Activated CD8-positive, alpha-beta memory T cell treated with anti-CD3 and anti-CD28 coated beads for 36 hours (primary cell): ENCODE measurements around the gene FASTKD3. TPM values are rescaled to one million over a fixed set of nuclear protein-coding genes. Genes with fewer than 3 reads are reported as not detected.

Experiments
- CTCF ChIA-PET: fragments of 350-600 bp; sonication (Branson Sonifier 250); formaldehyde crosslinking; loops from one replicate; lab custom pipeline; 2021; ENCODE audit warnings: antibody characterized with exemption; lab: Charles Lee
- POLR2A ChIA-PET: fragments of 350-600 bp; sonication (Branson Sonifier 250); formaldehyde crosslinking; loops from one replicate; lab custom pipeline; 2021; ENCODE audit warnings: antibody characterized with exemption; lab: Charles Lee
- total RNA-seq, 2 experiments: library from RNA; stranded (reverse); gene quantifications; one replicate each; pipeline ENCODE4 v1.2.3, GENCODE V29; 2021

Gene FASTKD3
- total RNA-seq, 2 experiments from 2014 or later = 19.2 to 20.3 TPM

DNA sequence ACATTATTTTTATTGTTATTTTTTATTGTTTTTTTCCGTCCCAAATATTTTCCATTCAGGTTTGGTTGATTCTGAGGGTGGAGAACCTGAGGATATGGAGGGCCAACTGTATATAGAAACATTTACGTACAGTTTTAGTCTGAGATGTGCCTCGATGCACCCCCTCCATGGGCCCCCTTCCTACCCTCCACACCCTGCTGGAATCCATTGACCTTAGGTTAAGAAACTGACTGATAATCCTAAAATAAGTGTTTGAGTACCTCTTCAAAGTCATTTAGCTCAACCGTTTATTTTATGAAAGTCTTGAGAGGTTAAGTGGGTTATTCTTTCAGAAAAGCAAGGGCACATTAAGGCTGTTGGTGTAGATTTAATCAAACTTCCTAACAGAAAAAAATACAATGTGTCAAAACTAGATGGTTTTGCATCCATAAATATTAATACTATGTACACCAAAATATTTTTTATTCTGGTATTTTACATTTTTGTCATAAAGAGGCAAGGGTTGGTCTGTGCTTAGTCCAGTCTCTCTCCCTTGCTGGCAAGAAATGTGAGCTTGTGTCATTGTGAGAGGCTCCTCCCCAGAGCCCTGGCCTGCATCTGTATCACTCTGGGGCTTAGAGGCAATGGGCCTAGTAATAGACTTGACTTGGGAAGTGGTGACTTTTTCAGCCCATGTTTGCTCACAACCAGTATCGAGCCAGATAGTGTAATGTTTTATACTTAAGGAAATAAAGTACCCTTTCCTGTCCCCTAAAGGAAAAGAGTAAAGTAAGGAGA, 15.8 kb upstream of the FASTKD3 start:
- ChIA-PET POLR2A (no interaction called here), CTCF (no interaction called here)

DNA sequence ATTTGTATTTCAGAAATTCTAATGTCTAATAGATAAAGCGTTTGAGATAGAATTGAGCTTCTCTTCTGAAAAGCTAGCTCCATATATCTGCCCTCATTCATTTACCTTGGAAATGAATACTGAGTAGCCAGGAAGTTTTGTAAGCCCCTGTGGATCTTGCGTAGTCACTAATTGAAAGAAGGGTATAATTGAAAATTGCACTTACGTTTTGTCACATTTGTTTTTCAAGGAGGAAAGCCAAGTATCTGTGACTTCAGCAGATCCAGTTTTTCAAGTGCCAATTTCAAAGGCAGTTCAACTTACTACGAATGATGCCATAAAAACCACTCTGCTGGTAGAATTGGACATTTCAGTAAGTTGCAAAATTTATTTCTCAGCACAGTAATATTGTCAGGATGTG, 14.1 kb upstream of the FASTKD3 start:
- ChIA-PET CTCF (no interaction called here), POLR2A (no interaction called here)

DNA sequence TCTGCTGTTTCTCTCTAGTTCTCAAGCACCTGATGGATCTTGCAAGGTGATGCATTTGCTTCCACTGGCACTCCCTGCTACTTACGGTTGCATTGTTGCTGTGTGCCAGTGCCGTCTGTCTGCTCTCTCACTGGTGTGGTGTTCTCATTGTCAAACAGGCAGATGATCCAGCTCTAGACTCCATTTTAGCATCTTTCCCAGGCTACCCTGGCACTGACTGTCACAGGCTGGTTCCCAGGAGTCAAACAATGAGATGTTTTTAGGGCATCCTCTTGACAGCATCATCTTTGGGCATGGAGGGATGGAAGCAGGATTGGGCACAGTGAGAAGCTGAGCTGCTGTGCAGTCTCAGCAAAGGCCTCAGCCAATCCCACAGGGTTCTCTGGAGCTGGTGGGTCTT, 13.0 kb upstream of the FASTKD3 start:
- POLR2A ChIA-PET = no interaction called here
- CTCF ChIA-PET = interaction anchor here (0.8 to 2.3 kb wide), 2 partner anchors 9 to 13 kb away, joined by 3 to 6 read pairs; partner anchors contain the start of genes FASTKD3 and MTRR

DNA sequence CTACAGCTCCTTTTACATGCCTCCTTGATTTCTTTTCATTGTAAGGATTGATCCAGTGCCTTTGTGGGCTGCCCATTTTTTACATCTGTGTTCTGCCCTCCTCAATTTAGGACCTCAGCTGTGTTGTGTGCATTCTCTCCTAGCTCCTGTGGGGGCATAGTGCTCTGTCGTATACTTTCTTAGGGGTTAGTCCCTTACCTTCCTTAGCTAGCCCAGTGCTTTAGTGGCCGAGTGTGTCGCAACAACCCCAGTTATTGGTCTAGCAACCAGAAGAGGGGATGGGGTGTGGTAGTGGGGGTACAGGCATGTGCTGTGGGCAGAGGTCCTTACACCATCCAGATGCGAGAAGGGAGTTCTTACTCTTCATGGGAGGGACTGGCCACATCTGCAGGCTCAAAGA, 12.3 kb upstream of the FASTKD3 start:
- CTCF ChIA-PET = interaction anchor here (0.8 to 2.3 kb wide), 2 partner anchors 9 to 12 kb away, joined by 3 to 6 read pairs; partner anchors contain the start of genes FASTKD3 and MTRR

DNA sequence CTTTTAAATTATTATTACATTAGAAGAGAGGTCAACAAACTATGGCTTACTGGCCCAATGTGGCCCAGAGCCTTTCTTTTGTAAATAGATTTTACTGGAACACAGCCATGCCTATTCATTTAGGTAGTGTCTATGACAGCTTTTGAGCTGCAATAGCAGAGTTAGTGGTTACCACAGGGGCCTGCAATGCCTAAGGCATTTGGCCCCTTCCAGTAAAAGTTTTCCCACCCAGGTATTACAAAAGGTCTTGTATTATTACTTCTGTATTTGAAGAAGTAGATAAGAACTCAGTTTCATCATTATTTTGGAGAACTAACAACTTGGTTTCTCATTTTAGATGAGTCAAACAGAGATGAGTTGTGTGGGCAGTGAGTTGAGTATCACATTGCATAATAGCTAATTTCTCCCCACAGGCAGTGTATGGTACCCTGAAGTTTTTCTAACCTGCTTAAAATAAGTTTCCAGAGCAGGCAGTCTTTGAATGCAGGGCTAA, 9.6 kb upstream of the FASTKD3 start:
- POLR2A ChIA-PET = interaction anchor here (1.2 kb wide), 1 partner anchor 10 kb away, joined by 3 read pairs; the partner anchor contains the start of genes FASTKD3 and MTRR

More for the DNA sequence above, 12.3 kb upstream of the FASTKD3 start:
- POLR2A ChIA-PET = no interaction called here

DNA sequence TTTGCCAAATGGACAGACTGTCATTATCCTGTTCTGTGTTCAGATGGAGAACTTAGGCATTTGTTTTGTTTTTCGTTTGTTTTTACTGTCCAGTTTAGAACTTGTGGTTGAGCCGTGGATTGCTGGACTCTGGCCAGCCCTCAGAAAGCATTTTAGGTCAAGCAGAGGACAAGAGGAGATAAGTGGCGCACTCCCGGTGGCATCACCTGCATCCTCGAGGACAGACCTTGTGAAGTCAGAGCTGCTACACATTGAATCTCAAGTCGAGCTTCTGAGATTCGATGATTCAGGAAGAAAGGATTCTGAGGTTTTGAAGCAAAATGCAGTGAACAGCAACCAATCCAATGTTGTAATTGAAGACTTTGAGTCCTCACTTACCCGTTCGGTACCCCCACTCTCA, 9.0 kb upstream of the FASTKD3 start:
- POLR2A ChIA-PET = interaction anchor here (1.2 kb wide), 1 partner anchor 9 kb away, joined by 3 read pairs; the partner anchor contains the start of genes FASTKD3 and MTRR
- CTCF ChIA-PET = no interaction called here

More for the DNA sequence above, 9.6 kb upstream of the FASTKD3 start:
- CTCF ChIA-PET = no interaction called here

DNA sequence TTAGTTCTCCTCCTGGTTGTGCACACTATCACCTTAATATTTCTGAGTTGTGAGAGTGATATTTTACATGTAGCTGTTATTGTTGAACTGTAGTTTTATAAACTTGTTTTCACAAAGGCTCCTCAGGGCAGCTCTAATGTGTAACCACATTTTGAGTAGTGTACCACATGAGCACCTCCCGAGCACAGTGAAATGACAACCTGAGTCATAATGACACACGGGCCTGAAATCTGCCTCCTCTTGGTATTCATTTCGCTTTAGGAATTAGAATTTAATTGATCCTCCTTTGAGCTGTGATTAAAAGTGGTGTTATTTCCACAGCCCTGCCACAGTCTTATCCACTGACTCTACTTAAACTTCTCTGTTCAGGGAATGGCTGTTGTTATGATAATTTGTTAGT, 8.0 kb upstream of the FASTKD3 start:
- ChIA-PET CTCF (no interaction called here), POLR2A (no interaction called here)

DNA sequence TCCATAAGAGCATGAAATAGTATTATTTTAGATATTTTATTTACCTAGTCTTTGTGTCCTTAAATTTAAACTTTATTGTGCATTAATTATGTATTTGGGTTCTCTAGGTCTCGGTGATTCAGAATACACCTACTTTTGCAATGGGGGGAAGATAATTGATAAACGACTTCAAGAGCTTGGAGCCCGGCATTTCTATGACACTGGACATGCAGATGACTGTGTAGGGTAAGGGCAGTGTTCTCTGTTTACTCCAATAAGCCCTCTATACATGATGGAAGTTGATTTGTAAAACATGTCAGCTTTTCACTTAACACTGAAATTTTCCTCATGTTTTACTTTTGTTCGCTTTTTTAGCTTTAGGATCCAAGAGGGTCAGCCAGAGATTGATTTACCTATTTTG, 6.3 kb upstream of the FASTKD3 start:
- POLR2A ChIA-PET = no interaction called here
- CTCF ChIA-PET = interaction anchor here (0.7 kb wide), 1 partner anchor 12 kb away, joined by 3 read pairs; no protein-coding TSS in a partner anchor

DNA sequence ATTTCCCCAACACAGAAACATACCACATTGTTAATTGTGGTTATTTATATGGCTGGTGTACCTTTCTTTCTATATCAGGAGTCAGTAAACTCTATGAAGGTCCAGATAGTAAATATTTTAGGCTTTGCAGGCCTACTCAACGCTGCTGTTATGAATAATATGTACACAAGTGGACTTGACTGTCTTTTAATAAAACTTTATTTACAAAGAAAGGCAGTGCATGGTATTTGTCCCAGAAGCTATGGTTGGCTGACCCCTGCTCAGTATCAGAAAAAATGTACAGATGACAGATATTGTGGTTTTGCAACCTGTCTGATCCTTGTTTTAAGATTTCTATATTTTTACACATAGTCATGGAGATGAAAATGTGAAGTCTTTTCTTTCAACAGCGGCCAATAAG, 5.8 kb upstream of the FASTKD3 start:
- ChIA-PET POLR2A (no interaction called here), CTCF (no interaction called here)

DNA sequence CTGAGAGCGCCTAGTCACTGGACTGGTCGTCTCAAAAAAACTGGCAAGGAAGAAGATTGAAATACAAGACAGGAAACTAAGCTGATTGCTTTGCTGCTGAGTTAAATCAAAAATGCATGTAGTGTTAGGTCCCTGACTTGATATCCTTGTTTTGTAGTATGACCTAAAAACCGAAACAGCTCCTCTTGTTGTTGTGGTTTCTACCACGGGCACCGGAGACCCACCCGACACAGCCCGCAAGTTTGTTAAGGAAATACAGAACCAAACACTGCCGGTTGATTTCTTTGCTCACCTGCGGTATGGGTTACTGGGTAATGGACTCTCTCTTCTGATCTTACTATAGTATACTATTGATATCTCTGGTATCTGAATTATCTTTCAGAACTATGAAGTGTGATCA, 4.4 kb upstream of the FASTKD3 start:
- POLR2A ChIA-PET = no interaction called here
- CTCF ChIA-PET = interaction anchor here (0.9 kb wide), 1 partner anchor 16 kb away, joined by 3 read pairs; no protein-coding TSS in a partner anchor

DNA sequence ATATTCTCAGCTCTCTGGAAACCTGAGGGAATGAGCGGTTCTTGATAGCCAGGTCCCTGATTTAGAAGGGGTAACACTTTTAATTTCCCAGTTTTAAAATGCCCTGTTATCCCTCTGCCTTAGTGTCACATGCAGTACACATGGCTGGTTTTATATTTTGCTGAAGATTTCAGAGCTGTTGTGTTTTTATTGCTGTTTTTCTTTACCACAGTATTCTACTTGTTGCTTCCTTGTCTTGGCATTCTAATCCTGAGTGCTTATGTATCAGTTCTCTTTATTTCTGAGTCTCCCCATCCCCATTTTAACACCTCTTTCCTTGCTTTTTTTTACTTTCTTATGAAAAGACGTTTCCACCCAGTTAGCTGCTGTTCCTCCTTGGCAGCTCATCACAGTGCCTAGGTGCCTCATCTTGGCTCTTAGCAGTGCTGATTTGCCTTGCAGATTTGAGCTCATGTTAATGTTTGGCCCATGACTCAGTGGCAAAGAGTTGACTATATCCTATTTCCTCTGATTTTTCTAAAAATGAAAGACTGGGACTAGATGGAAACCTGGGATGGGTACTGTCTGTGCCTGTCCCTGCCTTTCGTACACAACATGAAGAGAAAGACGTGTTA, 3.8 kb upstream of the FASTKD3 start:
- ChIA-PET POLR2A (no interaction called here), CTCF (interaction anchor here (0.9 to 1.0 kb wide), 2 partner anchors 9 to 15 kb away, joined by 3 read pairs; no protein-coding TSS in a partner anchor)

DNA sequence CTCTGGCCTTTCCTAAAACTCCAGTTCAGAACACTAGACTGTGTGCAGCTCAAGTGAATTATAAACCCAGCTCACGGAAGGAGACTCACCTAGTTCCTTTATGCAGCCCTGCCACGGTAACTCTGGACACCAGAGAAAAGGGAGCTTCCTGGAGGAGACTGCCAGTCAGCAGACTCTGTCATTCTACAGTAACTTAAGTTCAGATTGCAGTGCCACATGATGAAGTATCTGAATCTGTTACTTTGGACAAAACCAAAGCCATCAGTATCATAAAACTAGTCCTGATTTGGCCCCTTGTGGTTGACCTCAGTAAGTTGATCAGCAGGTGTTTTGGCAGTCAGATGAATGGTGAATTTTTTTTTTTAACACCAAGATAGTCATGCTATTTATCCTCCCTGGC, 2.8 kb upstream of the FASTKD3 start:
- POLR2A ChIA-PET = no interaction called here
- CTCF ChIA-PET = interaction anchor here (1.0 kb wide), 1 partner anchor 10 kb away, joined by 3 read pairs; no protein-coding TSS in a partner anchor

DNA sequence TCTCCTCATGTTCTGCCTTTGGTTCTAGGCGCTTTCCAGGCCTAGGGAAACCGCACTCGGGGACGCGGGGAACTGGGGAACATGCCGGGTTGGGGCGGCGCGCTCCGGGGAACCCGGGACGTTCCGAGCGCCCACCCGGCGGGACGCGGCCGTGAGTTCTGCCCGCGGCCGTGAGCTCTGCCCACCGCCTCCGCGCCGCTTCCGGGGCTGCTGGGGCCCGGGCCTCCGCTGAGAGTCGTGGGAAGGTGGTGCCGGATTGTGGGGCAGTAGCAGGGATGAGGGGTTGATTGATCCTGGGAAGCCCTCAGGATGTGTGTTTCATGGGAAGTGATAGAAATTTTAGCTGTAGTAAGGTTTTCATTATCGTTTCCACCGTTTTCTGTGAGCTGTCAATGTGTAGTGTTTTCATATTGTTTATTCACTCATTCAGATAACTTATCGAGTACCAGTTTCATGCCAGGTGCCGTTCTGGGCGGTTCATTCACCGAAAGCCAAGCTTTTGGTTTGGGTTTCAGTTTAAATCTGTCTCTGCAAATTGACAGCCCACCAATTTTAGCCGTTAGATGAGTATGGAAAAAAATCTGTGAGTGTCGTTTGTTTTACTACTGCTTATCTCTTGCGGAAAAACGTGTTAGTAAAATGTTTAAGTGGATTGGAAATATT, 774 bp upstream of the FASTKD3 start:
- ChIA-PET CTCF (interaction anchor here (1.0 to 1.6 kb wide), 2 partner anchors 12 kb away, joined by 4 to 6 read pairs; no protein-coding TSS in a partner anchor), POLR2A (interaction anchor here (0.7 to 1.3 kb wide), 3 partner anchors 12 to 1234 kb away, joined by 4 to 8 read pairs (median 6); no protein-coding TSS in a partner anchor)

DNA sequence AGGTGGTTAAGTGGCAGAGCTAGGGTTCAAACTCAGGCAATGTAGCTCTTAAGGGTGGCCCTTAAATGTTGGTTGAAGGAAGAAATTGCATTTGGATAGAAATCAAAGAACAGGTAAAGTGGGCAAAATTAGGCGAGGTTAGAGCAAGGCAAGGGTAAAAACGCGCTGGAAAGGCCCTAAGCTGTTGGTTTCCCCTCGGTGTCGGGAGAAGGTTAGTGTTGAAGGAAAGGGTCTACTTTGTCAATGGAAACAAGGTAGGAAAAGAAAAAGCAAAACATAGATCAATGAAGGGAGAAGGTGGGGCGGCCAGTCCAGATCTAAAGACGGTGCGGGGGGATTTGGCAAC, 431 bp downstream of the FASTKD3 start:
- CTCF ChIA-PET = interaction anchor here (1.6 kb wide), 1 partner anchor 13 kb away, joined by 6 read pairs; no protein-coding TSS in a partner anchor

DNA sequence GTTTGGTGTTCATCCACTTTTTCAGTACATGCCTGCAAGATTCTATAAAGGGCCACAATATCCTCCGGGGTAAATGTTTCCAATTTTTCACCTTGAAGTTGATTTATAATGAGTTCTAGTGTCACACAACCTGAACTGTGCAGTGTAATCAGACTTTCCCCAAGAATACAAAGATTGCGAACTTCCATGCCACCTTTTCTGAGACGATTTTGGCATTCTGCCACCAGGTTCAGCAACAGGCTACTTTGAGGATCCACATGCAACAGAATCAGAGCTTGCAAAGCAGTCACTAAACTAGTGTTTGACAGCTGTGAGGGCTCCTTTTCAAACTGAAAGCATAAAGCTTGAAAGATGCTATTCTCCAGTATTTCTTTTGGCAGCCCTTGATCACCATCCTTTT, 1.6 kb downstream of the FASTKD3 start:
- ChIA-PET POLR2A (no interaction called here), CTCF (interaction anchor here (0.7 kb wide), 1 partner anchor 1187 kb away, joined by 3 read pairs; no protein-coding TSS in a partner anchor)

More for the DNA sequence above, 431 bp downstream of the FASTKD3 start:
- POLR2A ChIA-PET = interaction anchor here (0.7 to 1.3 kb wide), 3 partner anchors 10 to 12 kb away, joined by 3 to 8 read pairs (median 6); no protein-coding TSS in a partner anchor

DNA sequence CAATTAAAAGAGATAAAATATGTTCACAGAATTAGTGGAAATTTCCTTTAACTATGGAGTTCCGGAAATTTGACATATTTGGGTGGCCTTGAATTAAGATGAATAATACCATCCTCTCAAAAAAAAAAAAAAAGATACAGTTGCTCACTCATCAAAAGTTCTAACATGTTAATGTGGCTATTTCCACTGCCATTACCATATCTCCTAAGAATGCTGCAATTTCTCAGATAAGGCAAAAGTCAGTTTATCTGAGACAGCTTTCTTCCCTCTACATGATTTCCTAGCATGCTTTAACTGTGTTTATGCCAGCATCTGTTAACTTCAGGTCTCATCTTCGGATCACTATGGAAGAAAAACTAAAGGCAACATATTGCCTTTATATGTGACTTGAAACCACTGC, 2.6 kb downstream of the FASTKD3 start:
- POLR2A ChIA-PET = no interaction called here
- CTCF ChIA-PET = no interaction called here

DNA sequence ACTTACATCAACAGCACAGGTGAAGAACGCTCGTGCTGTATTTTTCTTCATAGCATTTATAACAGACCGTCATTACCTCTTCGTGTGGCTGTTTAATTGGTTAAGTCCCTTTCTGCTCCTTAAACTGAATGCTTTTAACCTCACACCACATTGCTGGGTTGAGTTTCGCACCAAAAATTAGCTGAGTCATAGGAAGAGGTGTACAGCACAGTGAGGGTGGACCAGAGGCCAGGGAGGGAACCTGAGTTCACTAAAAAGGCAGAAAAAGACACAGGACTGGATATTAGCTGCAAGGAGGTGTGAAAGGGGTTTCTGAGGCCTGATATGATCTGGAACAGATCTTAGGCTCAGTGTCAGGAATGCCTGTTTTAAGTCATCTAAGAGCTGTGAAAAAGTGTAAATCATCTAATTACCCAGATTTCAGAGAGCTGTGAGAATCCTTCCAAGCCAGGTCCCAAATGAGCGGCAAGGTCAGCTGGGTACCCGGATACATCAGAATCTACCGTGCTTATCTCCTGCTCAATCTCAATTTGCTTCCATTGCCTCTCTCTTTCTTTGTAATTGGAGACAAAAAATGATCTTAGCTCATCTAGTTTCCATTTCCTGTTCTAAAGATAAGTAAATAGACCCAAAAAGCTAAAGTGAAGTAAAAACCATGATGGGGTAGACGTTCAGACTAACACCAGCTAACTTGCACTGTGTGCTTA, 10.8 kb downstream of the FASTKD3 start:
- CTCF ChIA-PET = interaction anchor here (0.9 to 1.5 kb wide), 2 partner anchors 12 to 15 kb away, joined by 3 to 4 read pairs; no protein-coding TSS in a partner anchor
- POLR2A ChIA-PET = interaction anchor here (1.5 kb wide), 1 partner anchor 11 kb away, joined by 6 read pairs; the partner anchor contains the start of genes FASTKD3 and MTRR

DNA sequence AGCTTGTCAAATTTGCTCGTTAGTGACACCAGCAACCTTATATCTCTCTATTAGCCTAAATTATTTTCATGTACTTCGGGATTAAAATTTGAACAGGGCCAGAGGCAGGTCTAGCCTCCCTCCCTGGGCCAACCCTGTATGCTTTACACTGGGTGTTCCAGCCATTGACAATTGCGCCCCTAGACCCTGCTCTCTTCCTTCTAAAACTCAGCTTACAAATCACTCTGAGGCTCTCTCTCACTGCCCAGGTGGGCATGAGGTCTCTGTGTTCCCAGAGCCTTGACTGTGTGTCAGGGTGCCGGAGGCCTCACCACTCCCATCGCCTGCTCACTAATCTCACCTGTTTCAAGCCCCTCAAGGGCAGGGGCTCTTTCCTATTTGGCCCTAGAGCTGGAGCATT, 11.5 kb downstream of the FASTKD3 start:
- ChIA-PET CTCF (interaction anchor here (0.9 to 1.5 kb wide), 2 partner anchors 12 to 15 kb away, joined by 3 to 4 read pairs; no protein-coding TSS in a partner anchor), POLR2A (interaction anchor here (0.9 to 1.5 kb wide), 2 partner anchors 12 kb away, joined by 6 to 8 read pairs; partner anchors contain the start of genes FASTKD3 and MTRR)
